ENCODE measurements around the gene ARHGAP44.

ARHGAP44 gene

GRCh38 chr17:12909511-12909910, 120.2 kb downstream of the ARHGAP44 start:
- 0 out of 2 replicates have a peak, but pooled peaks cover 4% of the 10 kb centered on the region for H3K4me1 ChIP-seq (ENCODE audit: low read length)
- H3K27ac ChIP-seq (ENCODE audit: low read length), result no peak overlapping the region
- no peak overlapping the region for H3K9ac ChIP-seq (ENCODE audit: low read length)
- no peak overlapping the region for H3K4me3 ChIP-seq (ENCODE audit: low read length)
- H2AFZ ChIP-seq (ENCODE audit: low read depth, low read length), result no peak overlapping the region
- H4K20me1 ChIP-seq (ENCODE audit: insufficient read depth, low read length), result no peaks in the 10 kb centered on the region
- H3K27me3 ChIP-seq (ENCODE audit: low read depth, low read length), result no peaks in the 10 kb centered on the region
- H3K9me3 ChIP-seq (ENCODE audit: insufficient read depth, low read length), result no peaks in the 10 kb centered on the region
- H3K79me2 ChIP-seq (ENCODE audit: low read length), result no peaks in the 10 kb centered on the region
- no peak overlapping the region for H3K4me2 ChIP-seq (ENCODE audit: low read length)
- TF ChIP-seq CTCF (IDR thresholded peaks at IDR 0.05; ENCODE audit: low read depth, low read length) (no peak), EZH2phosphoT487 (IDR thresholded peaks at IDR 0.05; ENCODE audit: low read depth) (no peak)
- H3K36me3 ChIP-seq (replicated peaks; ENCODE audit: low read depth, low read length), result peaks cover 10% of the 10 kb centered on the region

GRCh38 chr17:12911239-12911638, 121.9 kb downstream of the ARHGAP44 start:
- H4K20me1 ChIP-seq (ENCODE audit: insufficient read depth, low read length), result no peaks in the 10 kb centered on the region
- no peaks in the 10 kb centered on the region for H3K27me3 ChIP-seq (ENCODE audit: low read depth, low read length)
- H3K9ac ChIP-seq (ENCODE audit: low read length), result no peak overlapping the region
- H2AFZ ChIP-seq (ENCODE audit: low read depth, low read length), result no peak overlapping the region
- no peak for TF ChIP-seq EZH2phosphoT487 (IDR thresholded peaks at IDR 0.05; ENCODE audit: low read depth)
- no peak for TF ChIP-seq CTCF (IDR thresholded peaks at IDR 0.05; ENCODE audit: low read depth, low read length)
- H3K27ac ChIP-seq (ENCODE audit: low read length), result no peak overlapping the region
- no peaks in the 10 kb centered on the region for H3K79me2 ChIP-seq (ENCODE audit: low read length)
- peaks cover 10% of the 10 kb centered on the region for H3K36me3 ChIP-seq (replicated peaks; ENCODE audit: low read depth, low read length)
- 0 out of 2 replicates have a peak, but pooled peaks cover 4% of the 10 kb centered on the region for H3K4me1 ChIP-seq (ENCODE audit: low read length)
- H3K4me3 ChIP-seq (ENCODE audit: low read length), result no peak overlapping the region
- no peak overlapping the region for H3K4me2 ChIP-seq (ENCODE audit: low read length)
- H3K9me3 ChIP-seq (ENCODE audit: insufficient read depth, low read length), result no peaks in the 10 kb centered on the region

GRCh38 chr17:12917399-12917798, 128.1 kb downstream of the ARHGAP44 start:
- Histone ChIP-seq H2AFZ (ENCODE audit: low read depth, low read length) (no peak overlapping the region), H3K27me3 (ENCODE audit: low read depth, low read length) (no peaks in the 10 kb centered on the region), H3K4me2 (ENCODE audit: low read length) (no peak overlapping the region), H3K4me3 (ENCODE audit: low read length) (no peak overlapping the region), H3K79me2 (ENCODE audit: low read length) (no peaks in the 10 kb centered on the region), H3K36me3 (replicated peaks; ENCODE audit: low read depth, low read length) (no peaks in the 10 kb centered on the region), H4K20me1 (ENCODE audit: insufficient read depth, low read length) (no peaks in the 10 kb centered on the region), H3K9ac (ENCODE audit: low read length) (no peak overlapping the region), H3K4me1 (ENCODE audit: low read length) (no peaks in the 10 kb centered on the region), H3K9me3 (ENCODE audit: insufficient read depth, low read length) (no peaks in the 10 kb centered on the region), H3K27ac (ENCODE audit: low read length) (no peak overlapping the region)
- no peak for TF ChIP-seq EZH2phosphoT487 (IDR thresholded peaks at IDR 0.05; ENCODE audit: low read depth)
- TF ChIP-seq CTCF (IDR thresholded peaks at IDR 0.05; ENCODE audit: low read depth, low read length), result no peak

- H2AFZ ChIP-seq (ENCODE audit: low read depth, low read length), result no peak overlapping the region
- no peaks in the 10 kb centered on the region for H3K79me2 ChIP-seq (ENCODE audit: low read length)
- TF ChIP-seq CTCF (IDR thresholded peaks at IDR 0.05; ENCODE audit: low read depth, low read length) (no peak), EZH2phosphoT487 (IDR thresholded peaks at IDR 0.05; ENCODE audit: low read depth) (no peak)
- H3K36me3 ChIP-seq (replicated peaks; ENCODE audit: low read depth, low read length), result no peaks in the 10 kb centered on the region
- H3K27me3 ChIP-seq (ENCODE audit: low read depth, low read length), result no peaks in the 10 kb centered on the region
- no peak overlapping the region for H3K27ac ChIP-seq (ENCODE audit: low read length)
- no peaks in the 10 kb centered on the region for H3K4me1 ChIP-seq (ENCODE audit: low read length)
- no peaks in the 10 kb centered on the region for H4K20me1 ChIP-seq (ENCODE audit: insufficient read depth, low read length)
- H3K9me3 ChIP-seq (ENCODE audit: insufficient read depth, low read length), result no peaks in the 10 kb centered on the region
- H3K9ac ChIP-seq (ENCODE audit: low read length), result no peak overlapping the region
- H3K4me3 ChIP-seq (ENCODE audit: low read length), result no peak overlapping the region
- no peak overlapping the region for H3K4me2 ChIP-seq (ENCODE audit: low read length)
Measured at GRCh38 chr17:12918142-12918541, 128.8 kb downstream of the ARHGAP44 start.
